IMR-90 (cell line): ENCODE measurements around the gene TCF12. TPM values are rescaled to one million over a fixed set of nuclear protein-coding genes. Genes with fewer than 3 reads are reported as not detected.
A peak's percentile ranks its signal among the peaks of the same experiment; 100 is the strongest.

ENCODE experiments used
- ATAC-seq: fragments of 200-7000 bp; cut with Tn5 transposase; 2 replicates; pipeline ENCODE4 v1.9.1; 2020; ENCODE audit warnings: low read depth, mild to moderate bottlenecking, moderate library complexity
- BruUV-seq: library from RNA; stranded (reverse); fragments of 400-500 nt; replicated peaks from 2 replicates; lab custom pipeline; 2021; lab: Mats Ljungman, UMichigan
- CTCF ChIA-PET: fragments of 300-600 bp; formaldehyde crosslinking; extraction: SDS; loops from one replicate; lab custom pipeline; 2021; ENCODE audit warnings: antibody characterized with exemption; lab: Yijun Ruan, JAX
- POLR2A ChIA-PET: fragments of 300-600 bp; sonication (Branson Sonifier 250); formaldehyde crosslinking; loops from one replicate; lab custom pipeline; 2022; ENCODE audit warnings: antibody characterized with exemption; ENCODE audit not compliant: unreplicated experiment; lab: Charles Lee
- DNase-seq: peaks from one replicate; pipeline ENCODE4 v3.0.0; 2013
- H2AFZ ChIP-seq: replicated peaks from 2 replicates; pipeline ENCODE3; 2013; ENCODE audit warnings: low read length, mild to moderate bottlenecking; ENCODE audit not compliant: poor library complexity
- H2AK5ac ChIP-seq: 2 replicates; pipeline ENCODE4 v1.6.1; 2013; ENCODE audit warnings: low read depth, low read length, inconsistent platforms
- H2AK9ac ChIP-seq: replicated peaks from 2 replicates; pipeline ENCODE3; 2013; ENCODE audit warnings: mild to moderate bottlenecking, low read depth, low read length, moderate library complexity; ENCODE audit not compliant: poor library complexity
- H2BK120ac ChIP-seq: 2 replicates; pipeline ENCODE4 v1.6.1; 2013; ENCODE audit warnings: low read depth, low read length, inconsistent platforms
- H2BK15ac ChIP-seq: 3 replicates; pipeline ENCODE4 v1.6.1; 2013; ENCODE audit warnings: low read depth, low read length, inconsistent platforms
- H2BK20ac ChIP-seq: 2 replicates; pipeline ENCODE4 v1.6.1; 2013; ENCODE audit warnings: low read depth, mild to moderate bottlenecking, inconsistent platforms, low read length, moderate library complexity
- H2BK5ac ChIP-seq: 2 replicates; pipeline ENCODE4 v1.6.1; 2013; ENCODE audit warnings: mild to moderate bottlenecking, low read depth, low read length, inconsistent platforms; ENCODE audit not compliant: poor library complexity, severe bottlenecking
- H3K14ac ChIP-seq: replicated peaks from 2 replicates; pipeline ENCODE4 v1.6.1; 2013; ENCODE audit warnings: low read depth, low read length, inconsistent platforms
- H3K18ac ChIP-seq: 2 replicates; pipeline ENCODE4 v1.6.1; 2013; ENCODE audit warnings: low read depth, low read length, control low read depth
- H3K23ac ChIP-seq: 2 replicates; pipeline ENCODE4 v1.6.1; 2013; ENCODE audit warnings: low read depth, low read length, inconsistent platforms
- H3K27ac ChIP-seq: 2 replicates; pipeline ENCODE4 v1.5.1; 2013; ENCODE audit warnings: mild to moderate bottlenecking, control low read depth, low read length; ENCODE audit not compliant: insufficient read depth
- H3K27me3 ChIP-seq: 2 replicates; pipeline ENCODE4 v1.6.1; 2013; ENCODE audit warnings: low read length; ENCODE audit not compliant: control insufficient read depth, insufficient read depth
- H3K36me3 ChIP-seq: 2 replicates; pipeline ENCODE4 v1.6.1; 2013; ENCODE audit warnings: low read length, mixed read lengths; ENCODE audit not compliant: control insufficient read depth, insufficient read depth
- H3K4ac ChIP-seq: 2 replicates; pipeline ENCODE4 v1.6.1; 2013; ENCODE audit warnings: low read depth, low read length, inconsistent platforms
- H3K4me1 ChIP-seq: 2 replicates; pipeline ENCODE4 v1.6.1; 2013; ENCODE audit warnings: low read length, mixed read lengths; ENCODE audit not compliant: control insufficient read depth, insufficient read depth
- H3K4me2 ChIP-seq: 2 replicates; pipeline ENCODE4 v1.6.1; 2013; ENCODE audit warnings: low read depth, mild to moderate bottlenecking, control low read depth, low read length, moderate library complexity
- H3K4me3 ChIP-seq: 2 replicates; pipeline ENCODE4 v1.5.1; 2013; ENCODE audit warnings: low read depth, mild to moderate bottlenecking, control low read depth, low read length, moderate library complexity; ENCODE audit not compliant: insufficient read depth
- H3K56ac ChIP-seq: 2 replicates; pipeline ENCODE4 v1.6.1; 2013; ENCODE audit warnings: low read length, inconsistent platforms; ENCODE audit not compliant: insufficient read depth; ENCODE audit errors: extremely low read depth
- H3K79me1 ChIP-seq, 2 experiments: 2 replicates each; pipeline ENCODE4 v1.6.1; 2013; ENCODE audit warnings: low read length in 2 of 2, inconsistent platforms in 1 of 2, low read depth in 1 of 2
- H3K9ac ChIP-seq: 2 replicates; pipeline ENCODE4 v1.6.1; 2013; ENCODE audit warnings: low read depth, low read length, control low read depth
- H3K9me1 ChIP-seq: 2 replicates; pipeline ENCODE4 v1.6.1; 2013; ENCODE audit warnings: low read length, inconsistent platforms; ENCODE audit not compliant: insufficient read depth
- H3K9me3 ChIP-seq: 2 replicates; pipeline ENCODE4 v1.6.1; 2013; ENCODE audit warnings: low read length; ENCODE audit not compliant: control insufficient read depth, insufficient read depth
- H4K20me1 ChIP-seq: 2 replicates; pipeline ENCODE4 v1.6.1; 2013; ENCODE audit warnings: low read length, inconsistent platforms; ENCODE audit not compliant: insufficient read depth
- H4K5ac ChIP-seq: 2 replicates; pipeline ENCODE4 v1.6.1; 2013; ENCODE audit warnings: mild to moderate bottlenecking, low read depth, low read length, control low read depth
- H4K8ac ChIP-seq, 2 experiments: 2 replicates each; pipeline ENCODE4 v1.6.1; 2013; ENCODE audit warnings: low read depth in 2 of 2, low read length in 2 of 2, control low read depth in 1 of 2, inconsistent platforms in 1 of 2
- H4K91ac ChIP-seq: 2 replicates; pipeline ENCODE4 v1.6.1; 2013; ENCODE audit warnings: low read depth, low read length, inconsistent platforms; ENCODE audit not compliant: insufficient read depth
- CEBPB ChIP-seq: IDR thresholded peaks from 2 replicates; pipeline ENCODE4 v1.6.1; 2012; ENCODE audit warnings: low read depth, low read length, improper control_type of control experiment
- RFX5 ChIP-seq: IDR thresholded peaks from 2 replicates; pipeline ENCODE4 v1.8.0; 2012; ENCODE audit warnings: low read depth, mild to moderate bottlenecking, low read length, moderate library complexity
- WGBS, 2 experiments: methylation state at CpG; one replicate each; pipeline versions ENCODE4 v1.1.5 to v1.1.7; 2013; ENCODE audit warnings: missing lambda C conversion rate in 2 of 2; ENCODE audit not compliant: insufficient read length in 1 of 2; ENCODE audit errors: extremely low coverage in 2 of 2; 5-methylcytosine and 5-hydroxymethylcytosine counted together
- dilution Hi-C: fragments of 300-500 bp; cut with HindIII; formaldehyde crosslinking; loops from one replicate; pipeline ENCODE4 v1.14.3; 2018; ENCODE audit warnings: low sequenced_read_pairs; ENCODE audit not compliant: unreplicated experiment
- in situ Hi-C: fragments of 300-500 bp; cut with MboI; formaldehyde crosslinking; loops from 3 replicates; pipeline ENCODE4 v1.14.3; 2019; ENCODE audit warnings: low sequenced_read_pairs, inconsistent platforms, mixed read lengths
- intact Hi-C: fragments of 100-400 bp; cut with micrococcal nuclease; formaldehyde crosslinking; loops from 2 replicates; pipeline ENCODE4 v1.10.0; 2022
- polyA plus RNA-seq, 3 experiments: library from polyadenylated mRNA; depleted of rRNA; stranded (reverse); fragments of >200 nt; gene quantifications; 2 replicates each; pipeline ENCODE4 v1.2.3, GENCODE V29; 2012; ENCODE audit warnings: low replicate concordance in 1 of 3
- total RNA-seq: library from RNA; depleted of rRNA; stranded (reverse); fragments of >200 nt; gene quantifications from 2 replicates; pipeline ENCODE4 v1.2.3, GENCODE V29; 2012

TCF12 gene
- total and polyA plus RNA-seq, 2 of the 4 experiments (the other 2 are of a cell fraction) = 79.4 to 160 TPM

- Histone ChIP-seq H4K20me1 (peaks cover 59% of the 10 kb centered on the region), H3K27me3 (no peaks in the 10 kb centered on the region), H3K79me1 (peaks cover 20 to 54% of the 10 kb centered on the region in 2 experiments), H2AFZ (no peak overlapping the region), H4K8ac (no peak overlapping the region; a peak in 1 of 4 replicates), H3K4ac (no peak overlapping the region), H2AK9ac (no peak overlapping the region), H2AK5ac (no peak overlapping the region), H3K9me3 (no peaks in the 10 kb centered on the region), H3K4me3 (no peak overlapping the region), H4K5ac (no peak overlapping the region), H3K4me1 (peaks cover 8% of the 10 kb centered on the region; the same call in 1 of the 2 replicates), H2BK20ac (no peak overlapping the region), H2BK5ac (no peak overlapping the region), H2BK120ac (no peak overlapping the region), H2BK15ac (no peak overlapping the region), H3K9me1 (peaks cover 3% of the 10 kb centered on the region; the same call in 1 of the 2 replicates), H4K91ac (no peak overlapping the region), H3K14ac (no peak overlapping the region), H3K23ac (no peak overlapping the region; the same call in 1 of the 2 replicates), H3K18ac (no peak overlapping the region), H3K27ac (no peak overlapping the region), H3K36me3 (no peaks in the 10 kb centered on the region), H3K9ac (no peak overlapping the region), H3K4me2 (peak overlapping the region; percentile 55; the same call in 1 of the 2 replicates), H3K56ac (no peak overlapping the region)
- dilution Hi-C loops = no loop called here
- intact Hi-C loops = no loop called here
- no CpG with 5 or more reads among the region's 1 CpG for WGBS, 2 experiments
- ATAC-seq (no peak; the same call in 1 of the 2 replicates), DNase-seq (peak; percentile 42)
- POLR2A ChIA-PET = no interaction called here
- TF ChIP-seq RFX5 (no peak), CEBPB (peak; percentile 49; the same call in 1 of the 2 replicates)
- in situ Hi-C loops = no loop called here
- BruUV-seq = no TSS peak
- CTCF ChIA-PET = interaction anchor here (1.2 kb wide), 1 partner anchor 473 kb away, joined by 3 read pairs; no protein-coding TSS in a partner anchor
Observed at GRCh38 chr15:56964182-56964581, 45.7 kb downstream of the TCF12 start.
